Neural crest cell (in vitro differentiated cells): ENCODE results near the gene CCNK. TPM values are rescaled to one million over a fixed set of nuclear protein-coding genes. Genes with fewer than 3 reads are reported as not detected.

Experiments
- DNase-seq: peaks from one replicate; pipeline ENCODE4 v3.0.0; 2021; ENCODE audit warnings: low read depth, mixed read lengths, low spot score
- H3K27ac Mint-ChIP-seq: one replicate; pipeline ENCODE4 v1.8.0; 2021; ENCODE audit warnings: mild to moderate bottlenecking, mixed read lengths; ENCODE audit not compliant: unreplicated experiment
- H3K27me3 Mint-ChIP-seq: 2 replicates; pipeline ENCODE4 v1.8.0; 2021; ENCODE audit warnings: low read depth, mild to moderate bottlenecking, mixed read lengths
- H3K36me3 Mint-ChIP-seq: 2 replicates; pipeline ENCODE4 v1.8.0; 2021; ENCODE audit warnings: low read depth, mild to moderate bottlenecking, mixed read lengths
- H3K4me1 Mint-ChIP-seq: 2 replicates; pipeline ENCODE4 v1.8.0; 2021; ENCODE audit warnings: mixed read lengths
- H3K4me3 Mint-ChIP-seq: one replicate; pipeline ENCODE4 v1.8.0; 2021; ENCODE audit warnings: mild to moderate bottlenecking, mixed read lengths
- H3K9me3 Mint-ChIP-seq: 2 replicates; pipeline ENCODE4 v1.8.0; 2021; ENCODE audit warnings: mixed read lengths
- CTCF ChIP-seq: fragments of 200-600 bp; sonication (generic); conservative IDR thresholded peaks from 2 replicates; pipeline ENCODE4 v1.5.0; 2021; ENCODE audit warnings: antibody characterized with exemption, mild to moderate bottlenecking
- total RNA-seq: library from RNA; stranded (reverse); gene quantifications from 2 replicates; pipeline ENCODE4 v1.2.1, GENCODE V29; 2021

The CCNK gene
- total RNA-seq, 1 donor from 2014 or later: 69.6 TPM

- no peak overlapping the region for H3K4me3 Mint-ChIP-seq
Measured at GRCh38 chr14:99472937-99473336, 8.3 kb upstream of the CCNK start.

GRCh38 chr14:99473458-99473857 lies 7.8 kb upstream of the CCNK start:
- no peak for TF ChIP-seq CTCF
- Mint-ChIP-seq H3K27ac (no peak overlapping the region), H3K4me3 (no peak overlapping the region), H3K4me1 (peaks cover 15% of the 10 kb centered on the region), H3K9me3 (no peaks in the 10 kb centered on the region), H3K27me3 (no peaks in the 10 kb centered on the region), H3K36me3 (no peaks in the 10 kb centered on the region)
- DNase-seq: no peak

More at GRCh38 chr14:99472937-99473336, 8.3 kb upstream of the CCNK start:
- DNase-seq: no peak
- Mint-ChIP-seq H3K27ac (no peak overlapping the region), H3K4me1 (peaks cover 12% of the 10 kb centered on the region), H3K9me3 (no peaks in the 10 kb centered on the region), H3K36me3 (no peaks in the 10 kb centered on the region), H3K27me3 (no peaks in the 10 kb centered on the region)
- TF ChIP-seq CTCF: no peak

GRCh38 chr14:99475179-99475578 lies 6.0 kb upstream of the CCNK start:
- Mint-ChIP-seq H3K4me3 (no peak overlapping the region), H3K27me3 (no peaks in the 10 kb centered on the region), H3K9me3 (no peaks in the 10 kb centered on the region), H3K4me1 (peaks cover 26% of the 10 kb centered on the region), H3K27ac (no peak overlapping the region), H3K36me3 (no peaks in the 10 kb centered on the region)
- no peak for TF ChIP-seq CTCF
- DNase-seq: no peak

- Mint-ChIP-seq H3K4me3 (no peak overlapping the region), H3K27me3 (no peaks in the 10 kb centered on the region), H3K4me1 (peaks cover 26% of the 10 kb centered on the region), H3K27ac (no peak overlapping the region), H3K9me3 (no peaks in the 10 kb centered on the region), H3K36me3 (no peaks in the 10 kb centered on the region)
- no peak for DNase-seq
- no peak for TF ChIP-seq CTCF
Measured at GRCh38 chr14:99475660-99476059, 5.5 kb upstream of the CCNK start.

- H3K4me3 Mint-ChIP-seq: no peak overlapping the region
- peaks cover 33% of the 10 kb centered on the region for H3K4me1 Mint-ChIP-seq
- DNase-seq: no peak
- no peak overlapping the region for H3K27ac Mint-ChIP-seq
- H3K27me3 Mint-ChIP-seq: no peaks in the 10 kb centered on the region
- H3K9me3 Mint-ChIP-seq: no peaks in the 10 kb centered on the region
- no peak for TF ChIP-seq CTCF
- H3K36me3 Mint-ChIP-seq: no peaks in the 10 kb centered on the region
Measured at GRCh38 chr14:99476864-99477263, 4.3 kb upstream of the CCNK start.

- DNase-seq: no peak
- no peaks in the 10 kb centered on the region for H3K27me3 Mint-ChIP-seq
- no peak for TF ChIP-seq CTCF
- no peak overlapping the region for H3K27ac Mint-ChIP-seq
- H3K9me3 Mint-ChIP-seq: no peaks in the 10 kb centered on the region
- peaks cover 43% of the 10 kb centered on the region for H3K4me1 Mint-ChIP-seq
- H3K4me3 Mint-ChIP-seq: peak overlapping the region; percentile 17
- H3K36me3 Mint-ChIP-seq: no peaks in the 10 kb centered on the region
Measured at GRCh38 chr14:99478128-99478527, 3.1 kb upstream of the CCNK start.
